ENCODE results near the gene CUL4B. TPM values are rescaled to one million over a fixed set of nuclear protein-coding genes. Genes with fewer than 3 reads are reported as not detected.

The CUL4B gene
- total and polyA plus RNA-seq, 9 donors, result 19.0 to 39.7 (median 27.0) TPM

- no peaks in the 10 kb centered on the region for H3K9me3 ChIP-seq (replicated peaks; ENCODE audit: control insufficient read depth, low read depth, low read length)
- no peak for DNase-seq
- no peaks in the 10 kb centered on the region for H3K27me3 ChIP-seq (ENCODE audit: control insufficient read depth, insufficient read depth, low read length)
- H3K4me3 ChIP-seq (ENCODE audit: low read length), result no peak overlapping the region
- H3K4me1 ChIP-seq (ENCODE audit: control insufficient read depth, insufficient read depth, low read length), result no peaks in the 10 kb centered on the region
- H3K27ac ChIP-seq (ENCODE audit: low read length), result no peak overlapping the region
- no peaks in the 10 kb centered on the region for H3K36me3 ChIP-seq (ENCODE audit: control insufficient read depth, insufficient read depth, low read length)
Measured at GRCh38 chrX:120568035-120568434, 7.3 kb upstream of the CUL4B start.

DNA sequence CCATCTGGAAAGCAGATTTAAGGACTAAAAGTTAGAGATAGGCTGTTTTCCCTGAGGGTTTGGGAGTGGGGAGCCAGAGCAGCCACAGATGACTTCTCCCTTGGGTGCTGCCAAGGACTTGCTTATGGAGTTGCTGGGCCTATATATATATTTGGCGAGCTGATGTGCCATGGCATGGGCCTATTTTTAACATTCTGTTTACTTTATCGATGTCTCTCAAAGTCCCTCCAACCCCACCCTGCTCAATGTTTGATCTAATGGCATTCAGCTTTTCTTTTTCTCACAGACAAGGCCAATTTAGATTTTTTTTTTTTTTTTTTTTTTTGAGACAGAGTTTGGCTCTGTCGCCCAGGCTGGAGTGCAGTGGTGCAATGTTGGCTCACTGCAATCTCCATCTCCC lies 6.1 kb upstream of the CUL4B start:
- WGBS (ENCODE audit: insufficient coverage), result no CpG with 5 or more reads among the region's 3 CpGs
- no peak overlapping the region for H3K27ac ChIP-seq (ENCODE audit: low read length)
- no peaks in the 10 kb centered on the region for H3K4me1 ChIP-seq (ENCODE audit: control insufficient read depth, insufficient read depth, low read length)
- no peak for DNase-seq
- no peaks in the 10 kb centered on the region for H3K36me3 ChIP-seq (ENCODE audit: control insufficient read depth, insufficient read depth, low read length)
- H3K9me3 ChIP-seq (replicated peaks; ENCODE audit: control insufficient read depth, low read depth, low read length), result no peaks in the 10 kb centered on the region
- H3K4me3 ChIP-seq (ENCODE audit: low read length), result no peak overlapping the region
- H3K27me3 ChIP-seq (ENCODE audit: control insufficient read depth, insufficient read depth, low read length), result no peaks in the 10 kb centered on the region

- Histone ChIP-seq H3K36me3 (ENCODE audit: control insufficient read depth, insufficient read depth, low read length) (no peaks in the 10 kb centered on the region), H3K27ac (ENCODE audit: low read length) (no peak overlapping the region), H3K9me3 (replicated peaks; ENCODE audit: control insufficient read depth, low read depth, low read length) (no peaks in the 10 kb centered on the region), H3K27me3 (ENCODE audit: control insufficient read depth, insufficient read depth, low read length) (peaks cover 2% of the 10 kb centered on the region), H3K4me1 (ENCODE audit: control insufficient read depth, insufficient read depth, low read length) (no peaks in the 10 kb centered on the region), H3K4me3 (ENCODE audit: low read length) (no peak overlapping the region)
- no peak for DNase-seq
- WGBS (ENCODE audit: insufficient coverage), result no CpG with 5 or more reads among the region's 1 CpG
Measured at GRCh38 chrX:120564925-120565324, 4.2 kb upstream of the CUL4B start.

DNA sequence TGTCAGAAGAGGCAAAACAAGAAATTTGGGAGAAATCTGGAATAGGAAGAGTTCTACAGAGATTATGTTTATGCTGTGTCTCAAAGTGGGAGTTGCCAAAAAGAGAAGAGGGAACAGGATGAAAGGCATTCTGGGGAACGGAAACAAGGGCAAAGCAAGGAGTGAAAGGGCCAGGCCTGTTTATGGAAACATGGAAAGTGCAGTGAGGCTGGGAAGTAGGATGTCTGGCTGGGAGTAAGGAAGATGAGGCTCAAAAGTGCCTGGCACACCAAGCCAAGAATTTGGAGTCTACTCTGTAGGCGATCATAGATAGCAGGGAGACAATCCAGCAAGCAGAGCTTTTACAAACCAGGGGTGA lies 1.8 kb upstream of the CUL4B start:
- no peaks in the 10 kb centered on the region for H3K36me3 ChIP-seq (ENCODE audit: control insufficient read depth, insufficient read depth, low read length)
- H3K4me1 ChIP-seq (ENCODE audit: control insufficient read depth, insufficient read depth, low read length), result no peaks in the 10 kb centered on the region
- DNase-seq, result peak; percentile 38
- H3K4me3 ChIP-seq (ENCODE audit: low read length), result no peak overlapping the region
- H3K9me3 ChIP-seq (replicated peaks; ENCODE audit: control insufficient read depth, low read depth, low read length), result no peaks in the 10 kb centered on the region
- H3K27ac ChIP-seq (ENCODE audit: low read length), result peak overlapping the region; percentile 94
- WGBS (ENCODE audit: insufficient coverage), result 37% methylated on average over 2 of the region's 2 CpGs
- peaks cover 2% of the 10 kb centered on the region for H3K27me3 ChIP-seq (ENCODE audit: control insufficient read depth, insufficient read depth, low read length)

DNA sequence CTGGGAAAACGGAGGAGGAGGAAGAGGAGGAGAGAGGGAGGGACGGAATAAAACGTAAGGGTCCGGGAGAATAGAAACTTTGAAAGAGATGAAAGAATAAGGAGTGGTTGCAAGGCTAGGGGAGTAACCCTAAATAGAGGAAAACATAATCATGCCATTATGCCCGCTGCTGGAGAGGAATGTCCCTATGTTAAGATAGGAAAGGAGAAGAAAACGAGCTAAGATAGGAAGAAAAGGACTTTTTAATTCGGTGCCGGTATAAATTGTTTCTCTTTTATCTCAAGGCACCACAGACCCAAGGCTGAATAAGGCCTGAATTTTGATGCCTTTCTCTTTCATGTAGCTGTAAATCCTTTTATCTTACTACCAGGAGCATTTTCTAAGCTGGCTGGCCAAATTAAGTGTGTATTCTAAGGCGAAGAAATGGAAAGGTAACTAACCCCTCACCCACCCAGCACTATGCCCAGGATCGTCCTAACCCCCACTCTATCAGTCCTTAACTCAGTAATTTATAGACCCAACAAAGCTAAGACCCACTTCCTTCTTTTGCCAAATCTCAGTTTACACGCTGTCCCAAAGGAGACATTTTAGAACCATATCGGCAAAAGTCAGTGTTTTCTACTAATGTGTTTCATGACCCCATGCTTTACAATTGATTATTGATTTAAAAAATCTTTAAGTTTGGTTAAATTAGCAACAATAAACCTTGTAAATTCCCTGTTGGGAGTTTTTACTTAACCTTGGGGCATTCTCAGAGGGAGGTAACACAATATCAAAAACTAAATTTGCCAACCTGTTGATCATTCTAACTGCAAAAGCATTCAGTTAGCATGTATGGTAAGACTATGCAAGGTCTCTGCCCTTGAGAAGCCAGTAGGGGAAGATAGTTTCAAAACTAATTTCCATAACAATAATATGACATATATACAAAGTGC lies 1.1 kb upstream of the CUL4B start:
- WGBS (ENCODE audit: insufficient coverage), result 26% methylated on average over 6 of the region's 12 CpGs
- Histone ChIP-seq H3K9me3 (replicated peaks; ENCODE audit: control insufficient read depth, low read depth, low read length) (no peaks in the 10 kb centered on the region), H3K36me3 (ENCODE audit: control insufficient read depth, insufficient read depth, low read length) (no peaks in the 10 kb centered on the region), H3K27ac (ENCODE audit: low read length) (peak overlapping the region; percentile 94), H3K4me1 (ENCODE audit: control insufficient read depth, insufficient read depth, low read length) (no peaks in the 10 kb centered on the region), H3K27me3 (ENCODE audit: control insufficient read depth, insufficient read depth, low read length) (peaks cover 2% of the 10 kb centered on the region), H3K4me3 (ENCODE audit: low read length) (peak overlapping the region; percentile 59)
- DNase-seq, result peak; percentile 13

DNA sequence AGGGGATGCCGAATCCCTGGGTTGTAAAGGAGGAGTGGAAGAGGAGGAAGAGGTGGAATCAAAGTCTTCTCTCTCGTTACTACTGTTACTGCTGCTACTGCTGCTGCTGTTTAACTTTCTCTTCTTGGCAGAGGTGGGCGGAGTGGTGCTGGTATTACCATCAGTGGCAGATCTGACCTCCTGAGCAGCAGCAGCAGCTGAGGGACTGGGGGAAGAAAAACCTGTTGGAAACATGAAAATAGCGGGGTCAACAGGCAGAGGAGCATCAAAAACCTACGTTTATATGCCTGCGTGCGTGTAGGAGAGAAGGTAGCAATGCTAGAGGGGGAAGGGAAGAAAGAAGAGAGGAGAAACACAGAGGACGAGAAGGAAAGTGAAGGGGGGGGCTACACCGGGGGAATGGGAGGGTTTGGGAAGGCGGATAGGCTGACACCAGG lies 339 bp downstream of the CUL4B start:
- Histone ChIP-seq H3K9me3 (replicated peaks; ENCODE audit: control insufficient read depth, low read depth, low read length) (no peaks in the 10 kb centered on the region), H3K27ac (ENCODE audit: low read length) (peak overlapping the region; percentile 99), H3K4me3 (ENCODE audit: low read length) (peak overlapping the region; percentile 66), H3K27me3 (ENCODE audit: control insufficient read depth, insufficient read depth, low read length) (peaks cover 2% of the 10 kb centered on the region), H3K36me3 (ENCODE audit: control insufficient read depth, insufficient read depth, low read length) (peaks cover 1% of the 10 kb centered on the region), H3K4me1 (ENCODE audit: control insufficient read depth, insufficient read depth, low read length) (no peaks in the 10 kb centered on the region)
- WGBS (ENCODE audit: insufficient coverage), result 30% methylated on average over 8 of the region's 10 CpGs
- peak; percentile 75 for DNase-seq

- Histone ChIP-seq H3K4me3 (ENCODE audit: low read length) (peak overlapping the region; percentile 66), H3K9me3 (replicated peaks; ENCODE audit: control insufficient read depth, low read depth, low read length) (no peaks in the 10 kb centered on the region), H3K27ac (ENCODE audit: low read length) (peak overlapping the region; percentile 99), H3K36me3 (ENCODE audit: control insufficient read depth, insufficient read depth, low read length) (peaks cover 2% of the 10 kb centered on the region), H3K4me1 (ENCODE audit: control insufficient read depth, insufficient read depth, low read length) (no peaks in the 10 kb centered on the region), H3K27me3 (ENCODE audit: control insufficient read depth, insufficient read depth, low read length) (peaks cover 2% of the 10 kb centered on the region)
- peak; percentile 14 for DNase-seq
- WGBS (ENCODE audit: insufficient coverage), result no CpG with 5 or more reads among the region's 7 CpGs
Measured at GRCh38 chrX:120559804-120560203, 958 bp downstream of the CUL4B start.

DNA sequence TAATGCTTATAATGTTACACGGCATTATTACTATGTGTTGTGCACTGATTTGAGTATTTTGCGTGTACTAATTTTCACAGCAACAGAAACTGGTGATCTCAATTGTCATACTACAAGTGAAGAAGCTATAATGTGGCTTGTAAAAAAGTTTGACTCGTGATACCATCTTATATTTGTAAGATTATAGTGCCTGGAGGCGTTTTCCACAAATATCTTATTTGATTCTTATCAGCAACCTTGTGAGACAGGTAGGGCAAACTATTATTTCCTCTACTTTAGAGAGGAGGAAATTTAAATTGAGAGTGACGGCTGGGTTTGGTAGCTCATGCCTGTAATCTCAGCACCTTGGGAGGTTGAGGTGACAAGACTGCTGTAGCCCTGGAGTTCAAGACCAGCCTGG lies 4.5 kb downstream of the CUL4B start:
- Histone ChIP-seq H3K4me1 (ENCODE audit: control insufficient read depth, insufficient read depth, low read length) (no peaks in the 10 kb centered on the region), H3K4me3 (ENCODE audit: low read length) (no peak overlapping the region), H3K27me3 (ENCODE audit: control insufficient read depth, insufficient read depth, low read length) (peaks cover 2% of the 10 kb centered on the region), H3K36me3 (ENCODE audit: control insufficient read depth, insufficient read depth, low read length) (peaks cover 4% of the 10 kb centered on the region), H3K27ac (ENCODE audit: low read length) (no peak overlapping the region), H3K9me3 (replicated peaks; ENCODE audit: control insufficient read depth, low read depth, low read length) (no peaks in the 10 kb centered on the region)
- no peak for DNase-seq
- WGBS (ENCODE audit: insufficient coverage), result no CpG with 5 or more reads among the region's 5 CpGs

DNA sequence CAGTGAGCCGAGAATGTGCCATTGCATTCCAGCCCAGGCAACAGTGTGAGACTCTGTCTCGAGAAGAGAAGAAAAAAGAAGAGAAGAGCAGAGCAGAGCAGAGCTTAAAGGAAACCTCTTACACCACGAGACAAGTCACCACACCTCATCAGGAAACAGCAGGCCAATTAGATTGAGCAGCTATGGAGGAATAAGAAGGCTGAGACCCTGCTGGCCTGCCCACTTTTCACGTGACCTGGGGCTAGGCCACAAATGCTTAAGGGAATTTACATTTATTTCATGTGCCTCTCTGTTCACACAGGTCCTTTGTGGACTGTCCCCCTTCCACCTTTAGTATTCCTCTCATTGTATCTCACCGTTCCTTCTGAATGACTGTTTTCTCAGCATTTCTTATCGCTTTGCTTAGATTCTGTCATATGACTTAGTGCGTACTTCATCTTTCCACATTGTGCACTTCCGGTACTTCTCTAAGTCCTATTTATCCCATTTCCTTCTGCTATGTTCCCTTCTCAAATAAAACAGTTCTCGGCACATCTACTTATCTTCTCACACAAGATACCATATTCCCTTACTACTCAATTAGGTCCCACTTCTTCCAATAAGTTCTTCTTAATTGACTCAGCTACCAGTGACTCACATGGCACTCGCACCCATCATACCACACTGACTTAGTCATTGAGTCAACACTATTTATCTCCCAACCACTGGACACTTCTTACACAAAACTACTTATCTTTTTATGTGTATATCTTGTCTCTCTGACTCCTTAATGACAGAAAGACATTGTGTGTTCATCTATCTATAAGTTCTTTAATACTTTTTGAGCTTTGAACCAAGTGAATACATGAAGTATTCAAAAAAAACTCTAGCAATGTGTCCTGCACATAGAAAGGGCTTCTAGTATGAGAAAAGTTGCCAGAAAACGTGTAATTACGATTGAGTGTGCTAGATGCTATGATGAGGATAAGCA lies 11.0 kb downstream of the CUL4B start:
- 75% methylated on average over 8 of the region's 12 CpGs for WGBS (ENCODE audit: insufficient coverage)
- no peak overlapping the region for H3K4me3 ChIP-seq (ENCODE audit: low read length)
- no peak overlapping the region for H3K27ac ChIP-seq (ENCODE audit: low read length)
- no peaks in the 10 kb centered on the region for H3K4me1 ChIP-seq (ENCODE audit: control insufficient read depth, insufficient read depth, low read length)
- DNase-seq, result peak; percentile 19
- H3K36me3 ChIP-seq (ENCODE audit: control insufficient read depth, insufficient read depth, low read length), result peaks cover 5% of the 10 kb centered on the region
- H3K9me3 ChIP-seq (replicated peaks; ENCODE audit: control insufficient read depth, low read depth, low read length), result no peaks in the 10 kb centered on the region
- no peaks in the 10 kb centered on the region for H3K27me3 ChIP-seq (ENCODE audit: control insufficient read depth, insufficient read depth, low read length)

- H3K36me3 ChIP-seq (ENCODE audit: control insufficient read depth, insufficient read depth, low read length), result peaks cover 14% of the 10 kb centered on the region
- no peak overlapping the region for H3K27ac ChIP-seq (ENCODE audit: low read length)
- H3K9me3 ChIP-seq (replicated peaks; ENCODE audit: control insufficient read depth, low read depth, low read length), result no peaks in the 10 kb centered on the region
- peak; percentile 46 for DNase-seq
- peaks cover 2% of the 10 kb centered on the region for H3K27me3 ChIP-seq (ENCODE audit: control insufficient read depth, insufficient read depth, low read length)
- no peaks in the 10 kb centered on the region for H3K4me1 ChIP-seq (ENCODE audit: control insufficient read depth, insufficient read depth, low read length)
- no peak overlapping the region for H3K4me3 ChIP-seq (ENCODE audit: low read length)
Measured at GRCh38 chrX:120536061-120536460, 24.7 kb downstream of the CUL4B start.
